NCI-H82 treated with DMSO at 0.1 percent for 48 hours (cell line): ENCODE data around the gene CR1.
"Not testable (repeated sequence)": the region's sequence is repeated elsewhere in the genome, so short reads cannot be mapped to it uniquely, and the experiment has no call there.

ENCODE experiments used
- DNase-seq: peaks from one replicate; lab custom pipeline; 2025; ENCODE audit not compliant: unreplicated experiment; lab: John Stamatoyannopoulos, UW

CR1 gene

GRCh38 chr1:207502726-207503125 is 6.8 kb downstream of the CR1 start:
- no peak for DNase-seq

- no peak for DNase-seq
Measured at GRCh38 chr1:207503950-207504349, 8.0 kb downstream of the CR1 start.

GRCh38 chr1:207504438-207504837 is 8.5 kb downstream of the CR1 start:
- no peak for DNase-seq

GRCh38 chr1:207510444-207510843 is 14.5 kb downstream of the CR1 start:
- no peak for DNase-seq

- no peak for DNase-seq
Measured at GRCh38 chr1:207514890-207515289, 18.9 kb downstream of the CR1 start.

GRCh38 chr1:207516729-207517128 is 20.8 kb downstream of the CR1 start:
- no peak for DNase-seq

- DNase-seq: no peak
Measured at GRCh38 chr1:207518608-207519236, 22.8 kb downstream of the CR1 start.

GRCh38 chr1:207519505-207520399 is 23.8 kb downstream of the CR1 start:
- DNase-seq: no peak

- not testable (repeated sequence) for DNase-seq
Measured at GRCh38 chr1:207520400-207521345, 24.7 kb downstream of the CR1 start.

- not testable (repeated sequence) for DNase-seq
Measured at GRCh38 chr1:207525239-207525638, 29.3 kb downstream of the CR1 start.

GRCh38 chr1:207528401-207528800 is 32.4 kb downstream of the CR1 start:
- not testable (repeated sequence) for DNase-seq

- not testable (repeated sequence) for DNase-seq
Measured at GRCh38 chr1:207536263-207536662, 40.3 kb downstream of the CR1 start.

GRCh38 chr1:207546677-207547357 is 50.9 kb downstream of the CR1 start:
- not testable (repeated sequence) for DNase-seq

GRCh38 chr1:207554823-207555222 is 58.9 kb downstream of the CR1 start:
- DNase-seq: not testable (repeated sequence)

GRCh38 chr1:207565546-207566468 is 69.8 kb downstream of the CR1 start:
- DNase-seq: no peak

- not testable (repeated sequence) for DNase-seq
Measured at GRCh38 chr1:207571926-207572325, 76.0 kb downstream of the CR1 start.

GRCh38 chr1:207573074-207573473 is 77.1 kb downstream of the CR1 start:
- not testable (repeated sequence) for DNase-seq

GRCh38 chr1:207575381-207575780 is 79.4 kb downstream of the CR1 start:
- not testable (repeated sequence) for DNase-seq

GRCh38 chr1:207578796-207579435 is 83.0 kb downstream of the CR1 start:
- no peak for DNase-seq
